GM21447 (cell line): ENCODE data around the gene FAM83B.
"Not testable (repeated sequence)": the region's sequence is repeated elsewhere in the genome, so short reads cannot be mapped to it uniquely, and the experiment has no call there.

Experiments
- ATAC-seq: cut with Tn5 transposase; IDR thresholded peaks from one replicate; pipeline ENCODE4 v1.9.1; 2021; ENCODE audit not compliant: unreplicated experiment

The FAM83B gene, protein sequence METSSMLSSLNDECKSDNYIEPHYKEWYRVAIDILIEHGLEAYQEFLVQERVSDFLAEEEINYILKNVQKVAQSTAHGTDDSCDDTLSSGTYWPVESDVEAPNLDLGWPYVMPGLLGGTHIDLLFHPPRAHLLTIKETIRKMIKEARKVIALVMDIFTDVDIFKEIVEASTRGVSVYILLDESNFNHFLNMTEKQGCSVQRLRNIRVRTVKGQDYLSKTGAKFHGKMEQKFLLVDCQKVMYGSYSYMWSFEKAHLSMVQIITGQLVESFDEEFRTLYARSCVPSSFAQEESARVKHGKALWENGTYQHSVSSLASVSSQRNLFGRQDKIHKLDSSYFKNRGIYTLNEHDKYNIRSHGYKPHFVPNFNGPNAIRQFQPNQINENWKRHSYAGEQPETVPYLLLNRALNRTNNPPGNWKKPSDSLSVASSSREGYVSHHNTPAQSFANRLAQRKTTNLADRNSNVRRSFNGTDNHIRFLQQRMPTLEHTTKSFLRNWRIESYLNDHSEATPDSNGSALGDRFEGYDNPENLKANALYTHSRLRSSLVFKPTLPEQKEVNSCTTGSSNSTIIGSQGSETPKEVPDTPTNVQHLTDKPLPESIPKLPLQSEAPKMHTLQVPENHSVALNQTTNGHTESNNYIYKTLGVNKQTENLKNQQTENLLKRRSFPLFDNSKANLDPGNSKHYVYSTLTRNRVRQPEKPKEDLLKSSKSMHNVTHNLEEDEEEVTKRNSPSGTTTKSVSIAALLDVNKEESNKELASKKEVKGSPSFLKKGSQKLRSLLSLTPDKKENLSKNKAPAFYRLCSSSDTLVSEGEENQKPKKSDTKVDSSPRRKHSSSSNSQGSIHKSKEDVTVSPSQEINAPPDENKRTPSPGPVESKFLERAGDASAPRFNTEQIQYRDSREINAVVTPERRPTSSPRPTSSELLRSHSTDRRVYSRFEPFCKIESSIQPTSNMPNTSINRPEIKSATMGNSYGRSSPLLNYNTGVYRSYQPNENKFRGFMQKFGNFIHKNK

DNA sequence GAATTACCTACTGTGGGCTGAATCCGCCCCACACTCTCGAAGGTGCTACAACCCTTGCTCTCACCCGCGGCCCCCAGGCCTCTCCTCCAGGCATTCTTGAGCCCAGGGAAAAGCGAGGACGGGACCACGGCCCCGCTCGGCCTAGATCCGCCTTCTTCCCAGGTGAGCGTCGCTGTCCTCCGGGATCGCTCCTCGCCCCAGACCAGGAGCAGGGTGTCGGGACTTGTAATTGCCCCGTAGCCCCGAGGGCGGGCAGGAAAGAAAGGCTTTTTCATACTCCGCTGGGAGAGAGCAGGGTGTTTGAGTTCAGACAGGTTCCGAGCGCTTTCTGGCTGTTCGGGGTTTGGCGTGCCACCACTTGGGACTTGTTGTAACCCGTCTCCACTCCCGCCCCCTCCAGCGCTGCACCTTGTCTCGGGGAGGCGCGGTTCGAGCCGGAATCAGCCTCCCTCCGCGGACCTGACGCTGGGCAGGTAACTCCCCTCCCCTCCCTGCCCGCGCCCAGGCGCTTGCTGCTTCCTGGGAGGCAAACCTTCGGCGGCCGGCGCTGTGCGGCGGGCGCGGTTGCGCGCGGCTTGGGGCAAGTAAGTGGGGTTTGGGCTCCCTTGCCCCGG, at the start of gene FAM83B:
Gene FAM83B (plus strand): TSS at position 529 of the 614 bp plus-strand sequence. CDS start 23,476 bp downstream, outside the sequence.
- no peak for ATAC-seq

DNA sequence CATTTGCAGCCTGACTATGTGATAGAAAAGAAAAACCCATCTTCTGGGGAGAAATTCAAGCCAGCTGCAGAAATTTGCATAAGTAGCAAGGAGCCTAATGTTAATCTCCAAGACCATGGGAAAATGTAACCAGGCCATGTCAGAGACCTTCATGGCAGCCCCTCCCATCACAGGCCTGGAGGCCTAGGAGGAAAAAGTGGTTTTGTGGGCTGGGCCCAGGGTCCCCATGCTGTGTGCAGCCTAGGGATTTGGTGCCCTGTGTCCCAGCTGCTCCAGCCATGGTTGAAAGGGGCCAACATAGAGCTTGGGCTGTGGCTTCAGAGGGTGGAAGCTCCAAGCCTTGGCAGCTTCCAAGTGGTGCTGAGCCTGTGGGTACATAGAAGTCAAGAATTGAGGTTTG, 49.7 kb upstream of the FAM83B start:
- not testable (repeated sequence) for ATAC-seq

DNA sequence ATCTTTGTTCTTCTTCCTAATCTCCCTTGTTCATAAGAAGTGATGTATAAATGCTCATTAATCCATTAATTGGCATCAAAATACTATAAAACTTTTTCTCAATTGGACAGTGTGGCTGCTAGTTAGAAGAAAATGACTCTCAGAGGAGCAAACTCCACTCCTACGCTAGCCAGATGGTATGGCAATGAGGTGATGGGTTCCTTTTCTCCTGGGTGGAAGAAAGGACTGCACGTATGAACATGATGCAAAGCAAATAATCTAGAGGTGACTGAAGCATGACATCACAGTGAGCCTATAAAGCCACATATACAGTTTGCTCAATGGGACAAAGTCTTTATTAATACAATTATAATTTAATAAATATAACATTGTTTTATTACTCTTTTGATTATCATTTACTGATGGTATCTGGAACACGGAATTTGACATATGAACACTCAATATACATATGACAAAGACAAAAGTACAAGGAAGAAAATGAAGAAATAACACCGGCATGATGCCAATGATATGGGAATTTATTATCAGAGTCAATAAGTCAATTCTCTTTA, 46.4 kb upstream of the FAM83B start:
- ATAC-seq: no peak

DNA sequence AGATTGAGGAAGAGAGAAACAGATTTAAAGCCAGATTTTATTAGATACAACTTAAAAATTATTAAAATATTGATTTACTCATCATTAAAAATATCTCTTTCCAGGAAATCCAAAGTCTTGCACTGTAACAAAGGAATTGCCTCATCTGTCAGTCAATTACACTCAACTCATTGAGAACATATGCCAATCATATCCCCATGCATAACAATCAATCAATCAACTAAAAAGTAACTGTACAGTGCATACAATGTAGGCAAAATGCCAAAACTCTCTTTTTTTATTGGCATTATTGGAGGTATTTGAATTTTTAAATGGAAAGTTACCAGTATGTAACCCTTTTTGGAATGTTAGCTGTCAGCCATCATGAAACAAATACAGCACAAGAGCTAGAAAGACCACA, 45.3 kb upstream of the FAM83B start:
- no peak for ATAC-seq

DNA sequence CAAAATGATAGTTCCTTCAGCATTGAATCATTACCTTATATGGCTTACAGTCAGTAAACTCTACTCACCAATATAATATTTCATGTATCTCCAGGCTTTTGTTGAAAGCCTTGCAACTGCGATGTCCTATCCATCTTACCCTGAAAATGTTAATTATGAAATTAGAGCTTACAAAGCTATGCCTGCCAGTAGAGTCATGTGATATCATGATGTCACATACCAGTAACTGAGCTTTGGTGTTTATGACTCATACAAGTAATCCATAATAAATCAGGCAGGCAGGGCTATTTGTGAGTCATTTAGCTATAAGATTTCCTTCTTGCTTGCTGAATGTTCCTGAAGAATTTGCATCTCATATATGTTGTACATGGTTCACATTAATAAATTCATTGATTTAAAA, 44.9 kb upstream of the FAM83B start:
- ATAC-seq: no peak

DNA sequence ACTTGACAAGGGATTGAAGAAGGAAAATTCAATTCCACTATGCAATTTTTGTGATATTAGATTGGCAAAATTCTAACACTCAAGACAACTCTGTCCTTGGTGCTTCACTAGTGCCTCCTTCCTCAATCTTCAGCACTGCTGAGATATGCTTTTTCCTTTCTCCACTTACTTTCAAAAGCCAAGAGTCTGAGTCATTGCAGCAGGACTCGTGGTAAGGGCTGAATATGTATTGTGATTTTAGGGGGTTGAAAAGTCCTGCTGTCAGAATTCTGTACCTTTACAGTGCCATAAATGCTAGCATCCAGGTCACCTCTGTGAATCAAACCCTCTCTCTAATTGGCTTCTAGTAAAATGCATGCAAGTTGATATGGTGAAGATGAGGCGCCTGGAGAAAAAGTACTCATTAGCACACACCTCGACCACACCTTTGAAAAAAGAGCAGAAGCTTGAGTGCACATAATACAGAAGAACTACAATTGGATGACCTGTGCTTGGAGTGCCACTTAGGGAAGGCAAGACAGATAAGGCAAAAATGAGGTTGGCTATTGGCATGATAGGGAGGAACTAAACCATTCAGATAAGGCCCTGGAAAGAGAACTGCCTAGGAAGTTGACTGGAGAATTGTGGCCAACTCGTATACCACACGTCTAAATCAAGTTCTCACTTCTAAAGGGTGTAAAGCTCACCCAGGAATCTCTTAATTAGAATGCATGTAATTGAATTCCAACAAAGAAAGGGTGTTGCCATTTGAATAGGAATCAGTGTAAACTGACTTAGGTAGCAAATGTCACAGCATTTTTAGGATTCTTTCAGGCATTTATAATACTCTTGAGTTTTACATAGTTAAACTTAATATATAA, 43.6 kb upstream of the FAM83B start:
- ATAC-seq: no peak

DNA sequence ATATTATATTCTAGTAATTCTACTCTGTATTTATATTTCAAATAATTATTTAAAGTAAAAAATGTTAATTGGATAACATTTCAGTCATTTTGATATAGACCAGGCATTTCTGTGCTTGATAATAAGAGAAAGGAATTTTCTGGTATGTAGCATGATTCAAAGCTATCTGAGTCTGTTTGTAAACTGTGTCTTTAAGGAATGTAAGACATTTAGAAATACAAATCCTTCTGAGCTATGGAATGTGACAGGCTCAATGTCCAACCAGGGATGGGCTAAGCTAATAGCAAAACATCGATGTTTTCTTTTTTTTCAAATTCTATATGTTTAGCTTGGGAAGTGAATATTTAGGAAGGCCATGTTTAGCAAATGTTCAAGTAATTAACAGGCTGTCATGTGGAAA, 41.5 kb upstream of the FAM83B start:
- ATAC-seq: no peak

DNA sequence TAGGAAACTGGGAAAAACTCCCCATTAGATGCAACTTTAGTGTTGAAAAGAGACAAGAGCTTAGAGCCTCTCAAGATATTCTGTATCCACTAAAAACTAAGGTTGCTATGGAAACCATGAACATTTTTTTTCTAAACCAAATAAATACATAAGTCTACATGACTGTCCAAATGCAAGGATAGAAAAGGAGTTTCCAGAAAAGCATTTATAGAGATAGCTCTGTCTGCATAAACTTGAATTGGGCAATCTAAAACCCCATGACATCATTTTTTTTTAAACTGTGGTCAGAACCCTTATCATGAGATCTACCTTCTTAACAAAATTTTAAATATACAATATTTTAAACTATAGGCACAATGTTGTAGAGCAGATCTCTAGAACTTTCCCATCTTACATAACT, 36.4 kb upstream of the FAM83B start:
- ATAC-seq: no peak

DNA sequence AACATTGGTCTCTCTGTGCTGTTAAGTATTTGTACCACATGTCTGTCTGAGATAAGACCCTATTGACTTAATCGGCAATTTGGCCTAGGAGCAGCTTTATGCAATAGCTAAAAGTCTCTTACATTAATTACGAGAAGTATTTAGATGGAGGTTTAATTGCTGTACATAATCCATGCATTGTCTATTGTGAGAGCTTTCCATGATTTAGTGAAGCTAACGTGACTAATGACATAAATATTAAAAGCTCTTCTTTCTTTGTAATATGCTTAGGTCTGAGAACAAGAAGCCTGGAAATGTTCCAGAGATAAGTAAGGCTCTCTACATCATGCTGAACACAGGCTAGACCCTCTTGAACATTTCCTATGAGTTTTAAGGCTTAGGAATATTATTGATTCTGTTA, 32.7 kb upstream of the FAM83B start:
- no peak for ATAC-seq

DNA sequence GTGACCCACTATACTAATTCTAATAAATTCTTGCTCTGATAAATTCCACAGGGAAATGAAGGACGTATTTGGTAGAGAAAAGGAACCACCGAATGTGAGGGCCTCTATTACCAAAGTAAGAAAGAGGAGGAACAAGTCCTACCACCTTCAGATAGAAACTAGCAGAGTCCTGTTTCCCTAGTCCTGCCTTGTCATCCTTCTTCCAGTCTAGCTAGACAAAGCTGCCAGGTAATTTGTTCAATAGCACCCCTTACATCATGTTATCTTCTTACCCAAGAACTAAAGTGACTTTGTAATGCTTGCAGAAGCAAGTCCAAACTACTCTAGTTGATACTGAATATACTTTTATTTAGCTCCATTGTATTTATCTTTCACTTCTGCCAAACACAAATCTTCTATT, 29.3 kb upstream of the FAM83B start:
- ATAC-seq: no peak

DNA sequence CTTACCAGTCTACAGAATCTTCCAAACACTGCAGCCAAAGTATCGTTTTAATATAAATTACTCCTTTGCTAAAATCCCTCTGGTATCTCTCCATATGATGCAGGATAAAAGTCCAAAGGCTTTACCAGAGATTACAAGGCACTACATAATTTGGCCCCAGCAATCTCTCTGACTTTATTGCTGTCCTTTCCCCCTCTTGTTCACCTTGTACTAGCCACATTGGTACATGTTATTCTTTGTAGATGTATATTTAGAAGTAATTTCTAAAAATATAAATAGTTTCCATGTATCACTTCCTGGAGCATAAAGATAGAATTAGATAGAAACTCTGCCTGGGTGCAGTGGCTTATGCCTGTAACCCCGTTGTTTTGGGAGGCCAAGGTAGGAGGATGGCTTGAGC, 28.7 kb upstream of the FAM83B start:
- ATAC-seq: no peak

DNA sequence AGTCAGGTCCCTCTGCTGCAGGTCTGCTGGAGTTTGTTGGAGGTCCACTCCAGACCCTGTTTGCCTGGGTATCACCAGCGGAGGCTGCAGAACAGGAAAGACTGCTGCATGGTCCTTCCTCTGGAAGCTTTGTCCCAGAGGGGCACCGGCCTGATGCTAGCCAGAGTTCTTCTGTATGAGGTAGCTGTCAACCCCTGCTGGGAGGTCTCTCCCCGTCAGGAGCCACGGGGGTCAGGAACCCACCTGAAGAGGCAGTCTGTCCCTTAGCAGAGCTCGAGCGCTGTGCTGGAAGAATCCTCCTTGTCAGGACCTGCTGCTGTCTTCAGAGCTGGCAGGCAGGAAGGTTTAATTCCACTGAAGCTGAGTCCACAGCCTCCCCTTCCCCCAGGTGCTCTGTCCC, 22.3 kb upstream of the FAM83B start:
- ATAC-seq: not testable (repeated sequence)

DNA sequence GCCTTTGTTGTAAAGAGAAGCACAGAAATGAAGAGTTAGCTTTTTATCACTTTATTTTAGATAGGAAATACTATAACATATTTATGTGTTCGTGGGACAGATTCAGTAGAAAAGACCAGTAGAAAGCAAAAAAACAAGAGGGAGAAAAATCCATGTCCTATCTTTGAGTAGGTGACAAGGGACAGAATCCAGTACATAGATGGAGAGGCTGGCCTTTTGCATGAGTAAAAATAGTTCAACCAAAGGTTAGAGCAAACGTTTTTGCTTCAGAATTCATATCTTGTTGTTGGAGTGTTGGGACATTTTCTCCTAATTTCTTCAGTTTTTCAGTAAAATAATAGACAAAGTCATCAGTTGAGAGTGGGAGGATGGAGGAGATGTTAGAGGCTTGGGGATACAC, 19.6 kb upstream of the FAM83B start:
- no peak for ATAC-seq

DNA sequence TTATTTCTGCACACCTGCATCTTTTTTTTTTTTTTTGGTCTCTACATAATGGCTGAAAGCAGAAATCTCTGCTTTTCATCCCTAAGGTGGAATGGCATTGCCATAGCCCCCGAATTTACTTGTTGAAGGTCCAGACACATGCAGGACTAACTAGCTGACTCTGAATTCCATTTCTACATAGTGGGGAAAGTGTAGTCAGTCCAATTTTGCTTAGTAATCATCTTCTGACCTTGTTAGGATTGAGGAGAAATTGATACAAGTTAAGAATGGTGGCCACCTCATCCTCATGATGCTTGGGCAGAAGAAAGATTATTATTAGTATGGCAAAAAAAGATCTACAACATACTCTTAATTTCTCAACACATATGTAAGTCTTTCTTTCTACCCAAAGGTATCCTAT, 16.4 kb upstream of the FAM83B start:
- no peak for ATAC-seq

DNA sequence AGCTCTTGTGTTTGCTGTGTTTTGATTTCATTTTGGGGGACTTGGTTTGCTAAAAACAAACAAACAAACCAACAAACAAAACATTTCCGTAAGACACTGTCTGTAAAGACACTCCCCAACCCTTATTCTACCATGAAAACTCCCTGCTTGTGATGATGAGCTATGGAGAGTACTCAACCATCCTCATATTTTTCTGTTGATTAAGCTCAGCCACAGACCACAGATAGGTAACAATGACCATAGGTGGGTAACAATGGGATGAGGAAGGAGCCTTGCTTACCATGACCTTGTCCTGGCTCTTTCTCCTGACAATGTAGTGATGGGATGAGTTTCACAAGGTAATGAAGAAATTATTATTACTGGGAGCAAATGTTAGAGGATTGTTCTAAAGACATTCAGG, 11.4 kb upstream of the FAM83B start:
- ATAC-seq: no peak

DNA sequence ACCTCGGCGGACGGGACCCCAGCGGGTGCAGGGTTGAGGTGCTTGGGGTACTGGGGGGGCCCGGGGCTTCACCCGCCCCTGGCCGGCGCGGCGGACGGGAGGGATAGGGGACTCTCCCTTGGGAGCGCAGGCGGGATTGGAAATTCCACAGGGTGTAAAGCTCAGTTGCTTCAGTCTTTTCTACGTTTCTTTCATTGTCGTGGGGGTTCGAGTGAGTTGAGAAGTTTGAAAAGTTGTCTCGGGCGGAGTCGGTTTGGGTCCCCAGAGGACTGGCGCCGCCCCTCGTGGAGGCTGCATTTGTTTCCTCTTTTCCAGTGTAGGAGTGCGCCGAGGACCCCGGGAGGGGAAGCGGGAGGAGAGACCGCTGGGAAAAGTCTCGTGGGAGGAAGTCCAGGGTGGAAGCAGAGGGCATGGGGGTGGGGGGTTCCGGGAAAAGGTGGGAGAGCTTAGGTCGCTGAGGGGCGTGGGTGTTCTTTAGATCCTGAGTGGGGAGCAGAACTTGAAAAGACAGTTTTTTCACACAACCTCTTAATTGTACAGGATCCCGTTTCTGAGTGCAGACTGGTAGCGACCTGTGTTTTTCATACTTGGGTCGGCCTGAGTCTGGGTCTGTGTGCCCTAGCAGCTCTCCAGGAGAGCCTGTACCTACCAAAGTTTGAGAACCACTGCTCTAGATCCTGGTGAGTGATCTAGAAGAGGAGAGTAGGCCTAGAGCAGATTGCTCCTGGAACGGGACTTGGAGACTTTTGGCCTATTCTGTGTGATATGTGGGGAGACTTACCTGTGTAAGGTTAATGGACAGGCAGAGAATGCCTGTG, 495 bp downstream of the FAM83B start:
- ATAC-seq: no peak

DNA sequence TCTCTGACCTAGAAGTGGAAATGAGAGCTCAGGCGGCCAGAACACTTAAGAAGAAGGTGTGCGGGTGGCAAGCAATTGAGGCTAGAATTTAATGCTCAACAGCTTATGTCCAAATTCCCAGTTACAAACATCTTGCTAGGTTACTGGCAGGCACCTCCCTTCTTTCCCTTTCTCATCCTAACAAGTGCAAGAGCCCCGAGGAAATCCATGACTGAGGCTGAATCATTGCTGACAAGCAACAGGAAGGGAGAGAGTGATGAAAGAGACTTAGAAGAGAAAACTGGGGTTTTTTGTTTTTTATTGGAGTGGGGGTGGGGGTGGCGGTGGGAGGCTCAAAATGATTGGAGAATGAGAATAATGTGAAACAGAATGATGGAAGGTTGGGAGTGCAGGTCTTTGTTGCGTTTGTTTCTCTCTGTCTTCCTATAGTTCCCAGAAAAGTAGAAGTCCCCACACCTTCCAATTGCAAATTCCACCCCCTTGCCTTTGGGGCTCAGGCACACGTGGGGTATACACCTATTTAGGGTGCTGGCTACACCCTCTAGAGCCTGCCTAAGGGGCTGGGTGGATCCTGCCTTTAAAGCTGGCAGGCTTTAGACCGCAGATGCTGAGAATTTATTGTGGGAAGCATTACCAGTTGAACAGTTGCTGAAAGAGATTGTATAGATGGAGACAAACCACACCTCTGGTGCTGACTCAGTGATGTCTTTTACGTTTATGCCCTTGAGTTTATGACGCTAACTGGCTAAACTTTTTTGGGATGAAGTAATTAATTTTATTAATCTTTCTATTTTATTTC, 1.4 kb downstream of the FAM83B start:
- no peak for ATAC-seq

DNA sequence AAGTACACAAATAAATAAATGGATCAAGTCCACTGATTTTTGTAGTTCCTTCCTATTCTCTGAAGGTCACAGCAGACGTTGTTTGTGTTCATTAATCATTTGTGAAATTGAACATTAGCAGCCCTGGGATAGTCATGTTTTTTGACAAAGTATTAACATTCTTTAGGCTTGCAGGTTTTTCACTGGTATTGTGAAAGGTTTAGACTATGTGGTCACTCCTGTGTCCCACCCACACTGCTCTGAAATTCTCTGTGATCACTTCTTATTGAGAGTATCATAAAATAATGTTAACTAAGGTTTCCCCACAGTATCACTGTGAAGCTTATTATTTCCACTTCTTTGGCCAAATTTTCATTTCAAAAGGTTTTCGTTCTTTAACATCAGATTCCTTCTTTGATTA, 3.5 kb downstream of the FAM83B start:
- no peak for ATAC-seq

DNA sequence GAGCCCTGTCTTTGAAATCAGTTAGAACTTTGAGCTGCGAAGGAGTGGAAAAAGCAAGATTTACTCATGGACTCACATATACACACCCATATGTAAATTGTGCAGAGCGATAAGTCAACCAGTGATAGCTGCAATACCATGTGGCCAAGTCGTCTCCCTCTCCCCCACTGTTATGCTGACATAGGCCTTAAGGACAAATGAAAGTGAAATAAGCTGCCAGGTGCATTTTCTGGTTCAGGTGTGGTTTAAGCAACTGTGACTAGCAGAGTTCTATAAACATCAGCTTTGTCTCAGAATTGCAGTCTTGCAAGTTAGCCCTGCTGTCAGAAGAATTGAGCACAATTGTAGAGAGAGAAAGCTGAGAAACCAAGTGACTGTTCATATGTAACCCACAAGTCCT, 9.6 kb downstream of the FAM83B start:
- no peak for ATAC-seq
